ENCODE results near the gene GOLIM4.

The GOLIM4 gene

GRCh38 chr3:168127466-168127865, 31.7 kb upstream of the GOLIM4 start:
- DNase-seq (ENCODE audit: low read depth), result no peak
- no peak overlapping the region for H3K4me3 ChIP-seq (ENCODE audit: control insufficient read depth, low read depth, low read length)
- TF ChIP-seq CTCF (conservative IDR thresholded peaks at IDR 0.05; ENCODE audit: control insufficient read depth, insufficient read depth, low read depth, low read length), result no peak

GRCh38 chr3:168124791-168125190, 29.1 kb upstream of the GOLIM4 start:
- no peak overlapping the region for H3K4me3 ChIP-seq (ENCODE audit: control insufficient read depth, low read depth, low read length)
- TF ChIP-seq CTCF (conservative IDR thresholded peaks at IDR 0.05; ENCODE audit: control insufficient read depth, insufficient read depth, low read depth, low read length), result no peak
- DNase-seq (ENCODE audit: low read depth), result no peak

GRCh38 chr3:168124291-168124690, 28.6 kb upstream of the GOLIM4 start:
- no peak for TF ChIP-seq CTCF (conservative IDR thresholded peaks at IDR 0.05; ENCODE audit: control insufficient read depth, insufficient read depth, low read depth, low read length)
- DNase-seq (ENCODE audit: low read depth), result no peak
- no peak overlapping the region for H3K4me3 ChIP-seq (ENCODE audit: control insufficient read depth, low read depth, low read length)

GRCh38 chr3:168123201-168124176, 27.8 kb upstream of the GOLIM4 start:
- DNase-seq (ENCODE audit: low read depth), result peak; percentile 26
- no peak for TF ChIP-seq CTCF (conservative IDR thresholded peaks at IDR 0.05; ENCODE audit: control insufficient read depth, insufficient read depth, low read depth, low read length)
- no peak overlapping the region for H3K4me3 ChIP-seq (ENCODE audit: control insufficient read depth, low read depth, low read length)

GRCh38 chr3:168121184-168122017, 25.7 kb upstream of the GOLIM4 start:
- no peak for TF ChIP-seq CTCF (conservative IDR thresholded peaks at IDR 0.05; ENCODE audit: control insufficient read depth, insufficient read depth, low read depth, low read length)
- DNase-seq (ENCODE audit: low read depth), result no peak
- no peak overlapping the region for H3K4me3 ChIP-seq (ENCODE audit: control insufficient read depth, low read depth, low read length)

GRCh38 chr3:168117853-168118313, 22.2 kb upstream of the GOLIM4 start:
- H3K4me3 ChIP-seq (ENCODE audit: control insufficient read depth, low read depth, low read length), result no peak overlapping the region
- TF ChIP-seq CTCF (conservative IDR thresholded peaks at IDR 0.05; ENCODE audit: control insufficient read depth, insufficient read depth, low read depth, low read length), result no peak
- DNase-seq (ENCODE audit: low read depth), result peak; percentile 40
